ENCODE measurements around the gene BMAL1. TPM values are rescaled to one million over a fixed set of nuclear protein-coding genes. Genes with fewer than 3 reads are reported as not detected.

Gene BMAL1
- total RNA-seq, 1 experiment from 2014 or later = 3.3 TPM

GRCh38 chr11:13344818-13345217 lies 67.2 kb downstream of the BMAL1 start:
- H3T11ph ChIP-seq (ENCODE audit: low read length) = no peak overlapping the region
- no peaks in the 10 kb centered on the region for H3K36me3 Mint-ChIP-seq (ENCODE audit: insufficient read depth in 1 of 3, low read depth in 3 of 3)
- H4K91ac ChIP-seq (ENCODE audit: insufficient read length, low read depth, low read length) = no peak overlapping the region
- H3K27ac ChIP-seq (ENCODE audit: insufficient read length, low read depth, low read length) = no peak overlapping the region
- H3K23me2 ChIP-seq (ENCODE audit: insufficient read length, low read depth, low read length, poor library complexity, severe bottlenecking) = peaks cover 3% of the 10 kb centered on the region
- H2BK20ac ChIP-seq (ENCODE audit: low read depth, low read length, poor library complexity, severe bottlenecking) = no peak overlapping the region
- no peak overlapping the region for H3K4me3 Mint-ChIP-seq
- no peak overlapping the region; the same call in 1 of the 2 replicates for H3K14ac ChIP-seq (ENCODE audit: insufficient read depth, low read length)
- no peak overlapping the region for H4K8ac ChIP-seq (replicated peaks; ENCODE audit: insufficient read length, low read depth, low read length)
- TF ChIP-seq, protein P1, sequence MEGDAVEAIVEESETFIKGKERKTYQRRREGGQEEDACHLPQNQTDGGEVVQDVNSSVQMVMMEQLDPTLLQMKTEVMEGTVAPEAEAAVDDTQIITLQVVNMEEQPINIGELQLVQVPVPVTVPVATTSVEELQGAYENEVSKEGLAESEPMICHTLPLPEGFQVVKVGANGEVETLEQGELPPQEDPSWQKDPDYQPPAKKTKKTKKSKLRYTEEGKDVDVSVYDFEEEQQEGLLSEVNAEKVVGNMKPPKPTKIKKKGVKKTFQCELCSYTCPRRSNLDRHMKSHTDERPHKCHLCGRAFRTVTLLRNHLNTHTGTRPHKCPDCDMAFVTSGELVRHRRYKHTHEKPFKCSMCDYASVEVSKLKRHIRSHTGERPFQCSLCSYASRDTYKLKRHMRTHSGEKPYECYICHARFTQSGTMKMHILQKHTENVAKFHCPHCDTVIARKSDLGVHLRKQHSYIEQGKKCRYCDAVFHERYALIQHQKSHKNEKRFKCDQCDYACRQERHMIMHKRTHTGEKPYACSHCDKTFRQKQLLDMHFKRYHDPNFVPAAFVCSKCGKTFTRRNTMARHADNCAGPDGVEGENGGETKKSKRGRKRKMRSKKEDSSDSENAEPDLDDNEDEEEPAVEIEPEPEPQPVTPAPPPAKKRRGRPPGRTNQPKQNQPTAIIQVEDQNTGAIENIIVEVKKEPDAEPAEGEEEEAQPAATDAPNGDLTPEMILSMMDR (conservative IDR thresholded peaks at IDR 0.05) = no peak
- no peaks in the 10 kb centered on the region for H3K79me1 ChIP-seq (ENCODE audit: insufficient read depth, low read depth, low read length, poor library complexity, severe bottlenecking)
- no peak overlapping the region for H4K5ac ChIP-seq (ENCODE audit: insufficient read length, low read depth, low read length)
- DNase-seq = no peak
- H3K79me2 ChIP-seq (ENCODE audit: insufficient read depth, low read length) = no peaks in the 10 kb centered on the region
- no peak overlapping the region; a peak in 1 of 7 replicates for H3K27ac Mint-ChIP-seq
- H3K9me3 ChIP-seq (ENCODE audit: control insufficient read depth, low read depth, low read length) = no peaks in the 10 kb centered on the region
- H3K4ac ChIP-seq (ENCODE audit: low read depth, low read length) = no peak overlapping the region
- H2BK12ac ChIP-seq (ENCODE audit: insufficient read length, low read depth, low read length) = no peak overlapping the region
- H2BK15ac ChIP-seq (ENCODE audit: low read depth, low read length) = no peak overlapping the region
- no peak overlapping the region for H2AFZ ChIP-seq (ENCODE audit: low read length)
- H2BK5ac ChIP-seq (ENCODE audit: insufficient read length, low read length) = no peak overlapping the region
- no peak overlapping the region for H3K18ac ChIP-seq (ENCODE audit: insufficient read length, low read depth, low read length)
- H2BK120ac ChIP-seq (ENCODE audit: low read depth, low read length, poor library complexity, severe bottlenecking) = no peak overlapping the region
- no peaks in the 10 kb centered on the region for H3K27me3 ChIP-seq (ENCODE audit: insufficient read depth, low read length)
- H3K9ac ChIP-seq (ENCODE audit: extremely low read depth, insufficient read length, low read length) = no peak overlapping the region
- peaks cover 17 to 18% of the 10 kb centered on the region in 2 experiments for H3K4me1 Mint-ChIP-seq
- H2AK5ac ChIP-seq (ENCODE audit: insufficient read length, low read length) = no peak overlapping the region
- no peaks in the 10 kb centered on the region for H3K27me3 Mint-ChIP-seq (ENCODE audit: low read depth)
- H3K23ac ChIP-seq (ENCODE audit: insufficient read length, low read depth, low read length) = no peak overlapping the region
- H3K56ac ChIP-seq (ENCODE audit: insufficient read length, low read depth, low read length) = no peak overlapping the region
- H3K4me1 ChIP-seq (ENCODE audit: insufficient read depth, low read length) = no peaks in the 10 kb centered on the region
- no peaks in the 10 kb centered on the region for H4K20me1 ChIP-seq (ENCODE audit: control insufficient read depth, insufficient read depth, insufficient read length)
- no CpG with 5 or more reads among the region's 1 CpG for WGBS (ENCODE audit: extremely low coverage, insufficient read length, low lambda C conversion rate)
- peaks cover 0 to 2% of the 10 kb centered on the region in 2 experiments; a peak in 2 of 5 replicates for H3K9me3 Mint-ChIP-seq
- no peak overlapping the region for H3K4me2 ChIP-seq (ENCODE audit: insufficient read depth, insufficient read length, low read length)
